GM10266 (cell line): ENCODE data around the gene GPATCH2.
A peak's percentile ranks its signal among the peaks of the same experiment; 100 is the strongest.

Experiments
- DNase-seq: peaks from one replicate; pipeline ENCODE4 v3.0.0; 2012; ENCODE audit errors: extremely low spot score
- TF ChIP-seq, protein P1 (sequence below): IDR thresholded peaks from 2 replicates; pipeline ENCODE4 v1.5.1; 2012; ENCODE audit warnings: mild to moderate bottlenecking, low read depth; ENCODE audit not compliant: control insufficient read depth, insufficient read depth; ENCODE audit errors: missing control alignments

Gene GPATCH2

GRCh38 chr1:217650674-217651073 lies 19.8 kb upstream of the GPATCH2 start:
- DNase-seq, result no peak

GRCh38 chr1:217647791-217648190 lies 16.9 kb upstream of the GPATCH2 start:
- TF ChIP-seq, protein P1, sequence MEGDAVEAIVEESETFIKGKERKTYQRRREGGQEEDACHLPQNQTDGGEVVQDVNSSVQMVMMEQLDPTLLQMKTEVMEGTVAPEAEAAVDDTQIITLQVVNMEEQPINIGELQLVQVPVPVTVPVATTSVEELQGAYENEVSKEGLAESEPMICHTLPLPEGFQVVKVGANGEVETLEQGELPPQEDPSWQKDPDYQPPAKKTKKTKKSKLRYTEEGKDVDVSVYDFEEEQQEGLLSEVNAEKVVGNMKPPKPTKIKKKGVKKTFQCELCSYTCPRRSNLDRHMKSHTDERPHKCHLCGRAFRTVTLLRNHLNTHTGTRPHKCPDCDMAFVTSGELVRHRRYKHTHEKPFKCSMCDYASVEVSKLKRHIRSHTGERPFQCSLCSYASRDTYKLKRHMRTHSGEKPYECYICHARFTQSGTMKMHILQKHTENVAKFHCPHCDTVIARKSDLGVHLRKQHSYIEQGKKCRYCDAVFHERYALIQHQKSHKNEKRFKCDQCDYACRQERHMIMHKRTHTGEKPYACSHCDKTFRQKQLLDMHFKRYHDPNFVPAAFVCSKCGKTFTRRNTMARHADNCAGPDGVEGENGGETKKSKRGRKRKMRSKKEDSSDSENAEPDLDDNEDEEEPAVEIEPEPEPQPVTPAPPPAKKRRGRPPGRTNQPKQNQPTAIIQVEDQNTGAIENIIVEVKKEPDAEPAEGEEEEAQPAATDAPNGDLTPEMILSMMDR, result no peak
- DNase-seq, result no peak

More at GRCh38 chr1:217650674-217651073, 19.8 kb upstream of the GPATCH2 start:
- TF ChIP-seq, protein P1, result no peak

- TF ChIP-seq, protein P1, result no peak
- no peak for DNase-seq
Observed at GRCh38 chr1:217642455-217642854, 11.6 kb upstream of the GPATCH2 start.

DNA sequence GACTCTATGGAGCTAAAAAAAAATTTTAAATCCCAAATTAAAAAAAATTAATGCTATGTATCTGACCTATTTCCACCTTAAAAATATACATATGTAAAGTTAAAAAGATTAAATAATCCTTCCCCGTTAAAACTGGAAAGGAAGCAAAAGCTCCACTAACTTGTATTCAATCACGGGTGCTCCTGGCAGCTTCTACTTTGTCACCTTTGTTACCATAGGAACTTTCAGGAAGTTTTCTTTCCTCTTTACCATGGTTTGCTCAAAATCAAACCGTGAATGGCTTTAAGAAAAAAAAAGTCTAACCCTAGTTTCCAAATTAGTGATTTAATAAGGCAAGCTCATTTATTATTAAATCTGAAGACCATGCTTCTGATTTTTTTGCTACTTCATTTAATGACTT lies 3.5 kb downstream of the GPATCH2 start:
- TF ChIP-seq, protein P1, result no peak
- no peak for DNase-seq

DNA sequence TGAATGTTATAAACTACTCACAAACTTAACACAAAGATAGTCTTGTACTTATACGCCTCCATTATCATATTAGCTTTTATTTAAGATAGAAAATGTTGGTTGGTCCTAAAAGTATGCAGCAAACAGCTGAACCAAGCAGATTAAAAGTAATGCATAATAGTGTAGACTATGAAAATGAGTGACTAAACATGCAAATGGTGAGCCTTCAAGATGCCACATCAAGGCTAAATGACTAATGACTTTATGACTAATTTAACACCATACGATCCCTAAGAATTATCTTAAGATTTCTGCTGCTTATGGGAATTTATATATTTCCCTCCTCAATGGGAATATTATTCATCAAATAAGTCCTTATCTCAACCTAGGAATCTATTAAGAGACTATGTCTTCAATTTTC lies 4.6 kb downstream of the GPATCH2 start:
- TF ChIP-seq, protein P1, result no peak
- no peak for DNase-seq

DNA sequence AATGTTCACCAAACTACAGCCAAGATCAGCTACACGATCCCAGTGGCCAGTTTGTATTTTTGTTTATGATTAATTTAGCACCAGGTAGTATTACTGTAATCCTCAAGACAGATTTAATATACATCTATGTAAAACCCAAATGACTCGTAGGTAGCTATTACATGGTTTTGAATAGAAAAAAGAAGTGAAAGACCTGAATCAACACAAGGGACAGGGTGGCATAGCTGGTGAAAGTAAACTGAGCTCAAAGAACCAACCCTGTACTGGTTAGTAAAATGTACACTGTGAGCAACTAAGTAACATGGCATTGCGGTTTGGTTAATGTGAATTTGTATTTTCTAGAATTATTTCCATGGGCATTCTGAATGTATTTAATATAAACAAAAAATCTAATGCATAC lies 8.8 kb downstream of the GPATCH2 start:
- TF ChIP-seq, protein P1, result no peak
- DNase-seq, result no peak

DNA sequence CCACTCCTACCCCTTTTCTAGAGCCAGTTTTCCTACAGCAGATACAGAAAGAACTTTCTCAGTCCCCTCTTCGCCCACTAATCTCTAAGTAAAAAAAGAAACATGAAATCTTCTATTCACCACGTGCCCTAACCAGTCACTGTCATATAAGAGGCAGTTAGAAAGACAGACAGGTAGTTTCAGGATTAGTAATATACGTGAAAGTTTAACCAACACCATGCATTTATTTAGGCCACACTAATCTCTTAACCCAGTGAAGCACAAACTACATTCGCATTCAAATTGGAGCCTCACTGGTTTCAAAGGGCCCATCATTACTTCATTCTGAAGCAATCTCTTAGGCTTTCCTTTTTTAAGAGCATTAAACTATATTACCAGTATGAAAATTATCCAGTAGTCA lies 10.1 kb downstream of the GPATCH2 start:
- peak; percentile 66 for DNase-seq
- TF ChIP-seq, protein P1, result no peak

- TF ChIP-seq, protein P1, result no peak
- DNase-seq, result no peak
Observed at GRCh38 chr1:217617126-217617525, 13.8 kb downstream of the GPATCH2 start.
